K562 (cell line): ENCODE results near the gene BLCAP. TPM values are rescaled to one million over a fixed set of nuclear protein-coding genes. Genes with fewer than 3 reads are reported as not detected.

Experiments
- ATAC-seq: fragments of 200-7000 bp; cut with Tn5 transposase; 3 replicates; pipeline ENCODE4 v1.9.1; 2020; ENCODE audit warnings: moderate library complexity
- BruUV-seq: library from RNA; stranded (reverse); fragments of 400-500 nt; replicated peaks from 2 replicates; lab custom pipeline; 2021; lab: Mats Ljungman, UMichigan
- CTCF ChIA-PET: fragments of 300-600 bp; formaldehyde crosslinking; extraction: SDS; loops from one replicate; lab custom pipeline; 2021; ENCODE audit warnings: low intra/inter-chr PET ratio; lab: Yijun Ruan, JAX
- POLR2A ChIA-PET: fragments of 300-600, 350-650 bp; sonication (Branson Sonifier 250); formaldehyde crosslinking; extraction: SDS; loops from one replicate; lab custom pipeline; 2021; ENCODE audit warnings: antibody characterized with exemption, inconsistent platforms; lab: Yijun Ruan, JAX
- DNase-seq, 4 experiments: peaks; one replicate each; pipeline versions ENCODE4 v3.0.0 to v3.0.0-alpha.2; 2011 to 2018; ENCODE audit warnings: low spot score in 3 of 4, mixed read lengths in 3 of 4; ENCODE audit errors: extremely low read depth in 1 of 4
- FAIRE-seq: peaks from 2 replicates; lab custom pipeline; 2011; peaks lifted over from hg19 to GRCh38; lab: Jason Lieb, UNC
- H2AFZ ChIP-seq: 2 replicates; pipeline ENCODE4 v1.6.0; 2011; ENCODE audit warnings: low read depth, low read length, control low read depth, inconsistent platforms
- H3K27ac ChIP-seq: fragments of 200-600 bp; 3 replicates; pipeline ENCODE4 v1.8.0; 2011; ENCODE audit warnings: low read depth, mild to moderate bottlenecking, control low read depth, inconsistent platforms, low read length, moderate library complexity, mixed read lengths; ENCODE audit errors: extremely low read depth
- H3K27me3 ChIP-seq, 2 experiments: fragments of 300-600 bp in 1 of 2; 2 replicates in 1 of 2; 3 replicates in 1 of 2; pipeline versions ENCODE4 v1.6.0 to v1.8.0; 2011; ENCODE audit warnings: inconsistent platforms in 2 of 2, low read length in 2 of 2, mild to moderate bottlenecking in 1 of 2, mixed read lengths in 1 of 2, moderate library complexity in 1 of 2; ENCODE audit not compliant: control insufficient read depth in 2 of 2, insufficient read depth in 2 of 2
- H3K36me3 ChIP-seq: fragments of 300-600 bp; 3 replicates; pipeline ENCODE4 v1.8.0; 2011; ENCODE audit warnings: mild to moderate bottlenecking, low read length, inconsistent platforms; ENCODE audit not compliant: control insufficient read depth, insufficient read depth
- H3K4me1 ChIP-seq, 2 experiments: fragments of 200-600 bp in 1 of 2; replicated peaks in 1 of 2; 2 replicates in 1 of 2; 3 replicates in 1 of 2; pipeline versions ENCODE4 v1.5.1 to v1.8.0; 2011; ENCODE audit warnings: inconsistent platforms in 2 of 2, low read length in 2 of 2, mild to moderate bottlenecking in 1 of 2, mixed read lengths in 1 of 2, moderate library complexity in 1 of 2; ENCODE audit not compliant: control insufficient read depth in 2 of 2, insufficient read depth in 2 of 2
- H3K4me2 ChIP-seq: 2 replicates; pipeline ENCODE4 v1.6.1; 2011; ENCODE audit warnings: low read length, control low read depth, inconsistent platforms, mixed read lengths; ENCODE audit not compliant: insufficient read depth
- H3K4me3 ChIP-seq: fragments of 200-600 bp; sonication (generic), shearing (Covaris generic); 2 replicates; pipeline ENCODE4 v1.5.1; 2016; ENCODE audit warnings: control low read depth, inconsistent platforms
- H3K79me2 ChIP-seq: fragments of 200-600 bp; 3 replicates; pipeline ENCODE4 v1.8.0; 2011; ENCODE audit warnings: low read length, inconsistent platforms; ENCODE audit not compliant: control insufficient read depth, insufficient read depth
- H3K9ac ChIP-seq, 2 experiments: 2 replicates each; pipeline versions ENCODE4 v1.6.0 to v1.6.1; 2011; ENCODE audit warnings: low read depth in 2 of 2, low read length in 2 of 2, control low read depth in 1 of 2, inconsistent platforms in 1 of 2, mild to moderate bottlenecking in 1 of 2, mixed read lengths in 1 of 2; ENCODE audit not compliant: insufficient read depth in 1 of 2
- H3K9me1 ChIP-seq: one replicate; pipeline ENCODE4 v1.6.0; 2011; ENCODE audit warnings: inconsistent platforms, mild to moderate bottlenecking, low read length, moderate library complexity; ENCODE audit not compliant: control insufficient read depth, insufficient read depth
- H3K9me3 ChIP-seq: replicated peaks from 2 replicates; pipeline ENCODE4 v1.5.1; 2011; ENCODE audit warnings: low read depth, low read length, inconsistent platforms; ENCODE audit not compliant: control insufficient read depth, insufficient read depth
- H4K20me1 ChIP-seq: replicated peaks from 2 replicates; pipeline ENCODE4 v1.6.1; 2011; ENCODE audit warnings: low read length, inconsistent platforms, mixed read lengths; ENCODE audit not compliant: control insufficient read depth, insufficient read depth
- GTF2A2 ChIP-seq: IDR thresholded peaks from 2 replicates; pipeline ENCODE4 v1.6.1; 2016; ENCODE audit warnings: mild to moderate bottlenecking, missing genetic modification characterization, missing compliant biosample characterization
- MEF2A ChIP-seq: IDR thresholded peaks from 2 replicates; pipeline ENCODE4 v1.6.1; 2011; ENCODE audit warnings: low read depth, mild to moderate bottlenecking, low read length, moderate library complexity; ENCODE audit not compliant: control insufficient read depth
- ZNF224 ChIP-seq: sonication (generic); formaldehyde crosslinking; IDR thresholded peaks from 2 replicates; pipeline ENCODE4 v1.8.0; 2022; ENCODE audit warnings: mild to moderate bottlenecking, missing genetic modification reagents
- ZNF444 ChIP-seq: fragments of 250-450 bp; sonication (Bioruptor Pico); IDR thresholded peaks from 2 replicates; pipeline ENCODE4 v1.4.0; 2020; ENCODE audit warnings: mild to moderate bottlenecking, moderate library complexity
- ZNF79 ChIP-seq: fragments of 250-450 bp; sonication (Bioruptor Pico); IDR thresholded peaks from 2 replicates; pipeline ENCODE4 v1.4.0; 2020; ENCODE audit warnings: low read depth, mild to moderate bottlenecking, moderate library complexity
- WGBS: fragments of 100-300 bp; shearing (Covaris generic); methylation state at CpG from one replicate; pipeline ENCODE4 v1.1.6; 2016; ENCODE audit warnings: low coverage, mixed read lengths; ENCODE audit not compliant: insufficient coverage; ENCODE audit errors: missing lambda C conversion rate; 5-methylcytosine and 5-hydroxymethylcytosine counted together
- in situ Hi-C: fragments of 300-500 bp; cut with MboI; formaldehyde crosslinking; loops from 4 replicates; pipeline ENCODE4 v1.15.0; 2018; ENCODE audit warnings: inconsistent platforms, mixed read lengths
- intact Hi-C: fragments of 100-400 bp; cut with micrococcal nuclease; formaldehyde crosslinking; loops from 2 replicates; pipeline ENCODE4 v1.14.2; 2022
- polyA plus RNA-seq, 8 experiments: library from polyadenylated mRNA; depleted of rRNA in 4 of 8; stranded (reverse) in 5 of 8; unstranded in 3 of 8; fragments of >200 nt; fragmentation: Nextera tagmentation in 2 of 8; fragmentation: Illumina TruSeq in 1 of 8; extraction: Ambion mirVana in 2 of 8; extraction: Trizol in 1 of 8; gene quantifications; 2 replicates each; pipeline versions ENCODE4 v1.2.1 to v1.2.3, GENCODE V29; 2011 to 2014; ENCODE audit warnings: inconsistent platforms in 1 of 8, missing spikeins in 1 of 8
- total RNA-seq, 7 experiments: library from RNA; depleted of rRNA in 6 of 7; stranded (reverse); fragments of >200 nt in 6 of 7; fragmentation: Illumina TruSeq in 2 of 7; extraction: Trizol in 2 of 7; gene quantifications; 2 replicates each; pipeline versions ENCODE4 v1.2.1 to v1.2.3, GENCODE V29; 2011 to 2021; ENCODE audit warnings: low replicate concordance in 1 of 7
- TF ChIP-seq, protein P1 (sequence below): conservative IDR thresholded peaks from 2 replicates; pipeline ENCODE4 v1.6.1; 2011; ENCODE audit warnings: low read depth, mild to moderate bottlenecking, low read length; ENCODE audit not compliant: control insufficient read depth
- TF ChIP-seq, protein P2 (sequence below): fragments of 450-650 bp; IDR thresholded peaks from 2 replicates; pipeline ENCODE4 v1.7.0; 2016; ENCODE audit warnings: borderline replicate concordance

The BLCAP gene
- total and polyA plus RNA-seq, 9 of the 15 experiments (the other 6 are each of a cell fraction or from before 2014, with no cell fraction given): 16.9 to 41.5 (median 27.6) TPM

- H3K4me3 ChIP-seq: no peak overlapping the region
- no peaks in the 10 kb centered on the region for H3K9me1 ChIP-seq
- no peaks in the 10 kb centered on the region for H3K27me3 ChIP-seq
- intact Hi-C loops: no loop called here
- no peak for DNase-seq
- no peak for ATAC-seq
- CTCF ChIA-PET: no interaction called here
- TF ChIP-seq, protein P1, sequence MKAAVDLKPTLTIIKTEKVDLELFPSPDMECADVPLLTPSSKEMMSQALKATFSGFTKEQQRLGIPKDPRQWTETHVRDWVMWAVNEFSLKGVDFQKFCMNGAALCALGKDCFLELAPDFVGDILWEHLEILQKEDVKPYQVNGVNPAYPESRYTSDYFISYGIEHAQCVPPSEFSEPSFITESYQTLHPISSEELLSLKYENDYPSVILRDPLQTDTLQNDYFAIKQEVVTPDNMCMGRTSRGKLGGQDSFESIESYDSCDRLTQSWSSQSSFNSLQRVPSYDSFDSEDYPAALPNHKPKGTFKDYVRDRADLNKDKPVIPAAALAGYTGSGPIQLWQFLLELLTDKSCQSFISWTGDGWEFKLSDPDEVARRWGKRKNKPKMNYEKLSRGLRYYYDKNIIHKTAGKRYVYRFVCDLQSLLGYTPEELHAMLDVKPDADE: no peak
- TF ChIP-seq, all 486 proteins: peak for 0
- no peaks in the 10 kb centered on the region; a peak in 1 of 5 replicates for H3K4me1 ChIP-seq
- no TSS peak for BruUV-seq
- no peak overlapping the region for H3K9ac ChIP-seq
- in situ Hi-C loops: no loop called here
- WGBS: 10% methylated on average over 3 of the region's 3 CpGs
- H3K9me3 ChIP-seq: no peaks in the 10 kb centered on the region
- FAIRE-seq: no peak
- no peak overlapping the region for H3K27ac ChIP-seq
- POLR2A ChIA-PET: interaction anchor here (0.5 to 0.6 kb wide), 2 partner anchors 51 to 321 kb away, joined by 3 read pairs; no protein-coding TSS in a partner anchor
- no peaks in the 10 kb centered on the region for H3K79me2 ChIP-seq
- H3K36me3 ChIP-seq: no peaks in the 10 kb centered on the region
- peaks cover 12% of the 10 kb centered on the region; the same call in 1 of the 2 replicates for H4K20me1 ChIP-seq
- H2AFZ ChIP-seq: no peak overlapping the region
- no peak overlapping the region for H3K4me2 ChIP-seq
These were observed 24.3 kb downstream of the BLCAP start for GRCh38 chr20:37503256-37503927.

- peaks cover 12% of the 10 kb centered on the region; the same call in 1 of the 2 replicates for H4K20me1 ChIP-seq
- no peak overlapping the region for H3K9ac ChIP-seq
- H3K4me3 ChIP-seq: no peak overlapping the region
- H3K79me2 ChIP-seq: no peaks in the 10 kb centered on the region
- no peaks in the 10 kb centered on the region for H3K27me3 ChIP-seq
- no peak overlapping the region for H2AFZ ChIP-seq
- H3K36me3 ChIP-seq: no peaks in the 10 kb centered on the region
- H3K9me1 ChIP-seq: no peaks in the 10 kb centered on the region
- in situ Hi-C loops: no loop called here
- no peak for FAIRE-seq
- no peak overlapping the region for H3K4me2 ChIP-seq
- DNase-seq: no peak
- POLR2A ChIA-PET: interaction anchor here (1.3 kb wide), 1 partner anchor 12 kb away, joined by 4 read pairs; no protein-coding TSS in a partner anchor
- ATAC-seq: no peak
- H3K9me3 ChIP-seq: no peaks in the 10 kb centered on the region
- intact Hi-C loops: no loop called here
- no peak overlapping the region for H3K27ac ChIP-seq
- no peaks in the 10 kb centered on the region; a peak in 1 of 5 replicates for H3K4me1 ChIP-seq
- 13% methylated on average over 2 of the region's 2 CpGs for WGBS
- no TSS peak for BruUV-seq
- CTCF ChIA-PET: no interaction called here
- TF ChIP-seq, protein P2, sequence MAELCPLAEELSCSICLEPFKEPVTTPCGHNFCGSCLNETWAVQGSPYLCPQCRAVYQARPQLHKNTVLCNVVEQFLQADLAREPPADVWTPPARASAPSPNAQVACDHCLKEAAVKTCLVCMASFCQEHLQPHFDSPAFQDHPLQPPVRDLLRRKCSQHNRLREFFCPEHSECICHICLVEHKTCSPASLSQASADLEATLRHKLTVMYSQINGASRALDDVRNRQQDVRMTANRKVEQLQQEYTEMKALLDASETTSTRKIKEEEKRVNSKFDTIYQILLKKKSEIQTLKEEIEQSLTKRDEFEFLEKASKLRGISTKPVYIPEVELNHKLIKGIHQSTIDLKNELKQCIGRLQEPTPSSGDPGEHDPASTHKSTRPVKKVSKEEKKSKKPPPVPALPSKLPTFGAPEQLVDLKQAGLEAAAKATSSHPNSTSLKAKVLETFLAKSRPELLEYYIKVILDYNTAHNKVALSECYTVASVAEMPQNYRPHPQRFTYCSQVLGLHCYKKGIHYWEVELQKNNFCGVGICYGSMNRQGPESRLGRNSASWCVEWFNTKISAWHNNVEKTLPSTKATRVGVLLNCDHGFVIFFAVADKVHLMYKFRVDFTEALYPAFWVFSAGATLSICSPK: no peak
- TF ChIP-seq ZNF79 (CRISPR knock-in tag) (no peak), ZNF444 (CRISPR knock-in tag) (no peak), MEF2A (no peak), GTF2A2 (no peak), ZNF224 (CRISPR knock-in tag) (no peak)
These were observed 25.0 kb downstream of the BLCAP start for GRCh38 chr20:37502654-37503053.
